ENCODE data around the gene CERT1. TPM values are rescaled to one million over a fixed set of nuclear protein-coding genes. Genes with fewer than 3 reads are reported as not detected.

Gene CERT1
- total and polyA plus RNA-seq, 2 experiments from 2014 or later, result 15.6 to 42.0 TPM

DNA sequence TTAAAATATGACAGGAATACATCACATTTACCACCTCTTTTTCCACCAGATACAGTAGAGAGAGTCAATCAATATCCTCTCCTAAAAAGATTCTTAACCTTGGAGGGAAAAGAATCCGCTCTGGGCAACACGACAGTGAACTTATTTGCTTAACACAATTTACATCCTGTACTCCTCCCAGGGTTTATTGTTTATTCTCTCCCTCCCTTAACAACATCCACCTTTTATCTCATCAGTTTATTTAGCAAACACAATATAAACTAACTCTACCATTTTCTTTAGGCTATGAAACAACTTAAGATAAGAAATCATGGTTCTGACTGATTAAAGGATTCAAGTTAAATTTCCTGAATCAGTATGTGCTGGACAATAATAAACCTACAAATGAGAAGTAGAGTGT is 50.9 kb downstream of the CERT1 start:
- Histone ChIP-seq H3K27ac (no peak overlapping the region), H3K4me3 (no peak overlapping the region), H3K4me1 (ENCODE audit: insufficient read depth) (peaks cover 3% of the 10 kb centered on the region), H3K4me2 (no peak overlapping the region), H4K20me1 (ENCODE audit: insufficient read depth, poor library complexity, severe bottlenecking) (peaks cover 6% of the 10 kb centered on the region), H3K36me3 (replicated peaks; ENCODE audit: insufficient read depth, low read depth) (no peaks in the 10 kb centered on the region), H3K9me3 (ENCODE audit: low read depth) (no peaks in the 10 kb centered on the region), H3K27me3 (no peaks in the 10 kb centered on the region), H3K79me2 (peaks cover 78% of the 10 kb centered on the region), H2AFZ (no peak overlapping the region), H3K9me2 (replicated peaks; ENCODE audit: insufficient read depth) (no peaks in the 10 kb centered on the region)
- 62% methylated on average over 2 of the region's 2 CpGs for WGBS (ENCODE audit: low lambda C conversion rate, missing lambda C conversion rate)
- TF ChIP-seq EZH2phosphoT487 (IDR thresholded peaks at IDR 0.05; ENCODE audit: low read depth, severe bottlenecking, unreplicated experiment) (no peak), EZH2 (IDR thresholded peaks at IDR 0.05; ENCODE audit: borderline replicate concordance) (no peak)
- TF ChIP-seq, protein P1, sequence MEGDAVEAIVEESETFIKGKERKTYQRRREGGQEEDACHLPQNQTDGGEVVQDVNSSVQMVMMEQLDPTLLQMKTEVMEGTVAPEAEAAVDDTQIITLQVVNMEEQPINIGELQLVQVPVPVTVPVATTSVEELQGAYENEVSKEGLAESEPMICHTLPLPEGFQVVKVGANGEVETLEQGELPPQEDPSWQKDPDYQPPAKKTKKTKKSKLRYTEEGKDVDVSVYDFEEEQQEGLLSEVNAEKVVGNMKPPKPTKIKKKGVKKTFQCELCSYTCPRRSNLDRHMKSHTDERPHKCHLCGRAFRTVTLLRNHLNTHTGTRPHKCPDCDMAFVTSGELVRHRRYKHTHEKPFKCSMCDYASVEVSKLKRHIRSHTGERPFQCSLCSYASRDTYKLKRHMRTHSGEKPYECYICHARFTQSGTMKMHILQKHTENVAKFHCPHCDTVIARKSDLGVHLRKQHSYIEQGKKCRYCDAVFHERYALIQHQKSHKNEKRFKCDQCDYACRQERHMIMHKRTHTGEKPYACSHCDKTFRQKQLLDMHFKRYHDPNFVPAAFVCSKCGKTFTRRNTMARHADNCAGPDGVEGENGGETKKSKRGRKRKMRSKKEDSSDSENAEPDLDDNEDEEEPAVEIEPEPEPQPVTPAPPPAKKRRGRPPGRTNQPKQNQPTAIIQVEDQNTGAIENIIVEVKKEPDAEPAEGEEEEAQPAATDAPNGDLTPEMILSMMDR (IDR thresholded peaks at IDR 0.05; ENCODE audit: poor library complexity), result no peak
- no peak for DNase-seq (ENCODE audit: low spot score)

DNA sequence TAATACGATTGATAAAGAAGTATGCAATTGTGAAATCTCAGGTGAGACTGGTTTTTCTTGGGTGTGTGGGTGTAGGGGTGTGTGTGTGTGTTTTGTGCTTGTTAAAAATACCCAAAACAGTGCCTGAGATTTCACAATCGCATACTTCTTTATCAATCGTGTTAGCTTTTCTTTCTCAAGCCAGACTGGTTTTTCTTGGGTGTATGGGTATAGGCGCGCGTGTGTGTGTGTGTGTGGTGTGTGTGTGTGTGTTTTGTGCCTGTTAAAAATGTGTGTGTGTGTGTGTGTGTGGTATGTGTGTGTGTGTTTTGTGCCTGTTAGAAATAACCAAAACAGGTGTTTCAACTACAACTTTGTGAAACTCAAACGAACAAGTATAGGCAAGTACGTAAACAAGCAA is 53.7 kb downstream of the CERT1 start:
- Histone ChIP-seq H4K20me1 (ENCODE audit: insufficient read depth, poor library complexity, severe bottlenecking) (no peaks in the 10 kb centered on the region), H3K79me2 (peaks cover 60% of the 10 kb centered on the region), H3K27ac (no peak overlapping the region), H3K4me3 (no peak overlapping the region), H3K4me2 (no peak overlapping the region), H3K4me1 (ENCODE audit: insufficient read depth) (peaks cover 3% of the 10 kb centered on the region), H2AFZ (no peak overlapping the region), H3K9me2 (replicated peaks; ENCODE audit: insufficient read depth) (no peaks in the 10 kb centered on the region), H3K36me3 (replicated peaks; ENCODE audit: insufficient read depth, low read depth) (no peaks in the 10 kb centered on the region), H3K9me3 (ENCODE audit: low read depth) (no peaks in the 10 kb centered on the region), H3K27me3 (no peaks in the 10 kb centered on the region)
- TF ChIP-seq, protein P1 (IDR thresholded peaks at IDR 0.05; ENCODE audit: poor library complexity), result no peak
- 76% methylated on average over 8 of the region's 8 CpGs for WGBS (ENCODE audit: low lambda C conversion rate, missing lambda C conversion rate)
- peak; percentile 15 for DNase-seq (ENCODE audit: low spot score)

DNA sequence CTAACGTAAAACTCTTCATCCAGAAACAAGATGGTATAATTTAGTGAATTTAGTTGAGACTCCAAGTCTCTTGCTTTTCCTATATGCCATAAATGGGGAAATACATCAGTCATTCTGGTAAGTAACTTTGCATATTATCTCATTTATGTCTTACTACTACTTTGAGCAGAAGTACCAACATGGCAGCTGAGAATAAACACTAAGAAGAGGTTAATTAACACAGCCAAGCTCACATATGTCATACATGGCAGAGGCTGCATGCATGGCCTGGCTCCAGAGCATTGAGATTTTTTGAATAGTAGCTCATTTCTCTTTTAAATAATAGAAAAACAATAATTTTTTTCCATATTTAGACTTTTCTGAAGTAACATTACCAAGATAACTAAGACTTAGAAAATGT is 54.3 kb downstream of the CERT1 start:
- WGBS (ENCODE audit: low lambda C conversion rate, missing lambda C conversion rate), result 96% methylated on average over 1 of the region's 1 CpG
- no peaks in the 10 kb centered on the region for H4K20me1 ChIP-seq (ENCODE audit: insufficient read depth, poor library complexity, severe bottlenecking)

More for the DNA sequence above, 54.3 kb downstream of the CERT1 start:
- Histone ChIP-seq H3K9me3 (ENCODE audit: low read depth) (no peaks in the 10 kb centered on the region), H3K79me2 (peaks cover 60% of the 10 kb centered on the region), H3K27me3 (no peaks in the 10 kb centered on the region), H3K4me2 (no peak overlapping the region), H2AFZ (no peak overlapping the region), H3K36me3 (replicated peaks; ENCODE audit: insufficient read depth, low read depth) (no peaks in the 10 kb centered on the region), H3K4me3 (no peak overlapping the region), H3K9me2 (replicated peaks; ENCODE audit: insufficient read depth) (no peaks in the 10 kb centered on the region), H3K27ac (no peak overlapping the region), H3K4me1 (ENCODE audit: insufficient read depth) (peaks cover 3% of the 10 kb centered on the region)
- TF ChIP-seq, protein P1 (IDR thresholded peaks at IDR 0.05; ENCODE audit: poor library complexity), result no peak
- TF ChIP-seq EZH2 (IDR thresholded peaks at IDR 0.05; ENCODE audit: borderline replicate concordance) (no peak), EZH2phosphoT487 (IDR thresholded peaks at IDR 0.05; ENCODE audit: low read depth, severe bottlenecking, unreplicated experiment) (no peak)
- no peak for DNase-seq (ENCODE audit: low spot score)
